Heart left ventricle (tissue), 16 donors: Measurements from ENCODE around the gene MX2. TPM values are rescaled to one million over a fixed set of nuclear protein-coding genes. Genes with fewer than 3 reads are reported as not detected.

Source experiments
- ATAC-seq, 4 donors: fragments of 200-7000 bp; cut with Tn5 transposase; one replicate each; pipeline ENCODE4 v1.9.1; 2020 to 2022; ENCODE audit warnings: moderate library complexity in 4 of 4, mild to moderate bottlenecking in 3 of 4, moderate number of reproducible peaks in 1 of 4
- DNase-seq, 5 donors: peaks; one replicate each; pipeline ENCODE4 v3.0.0-alpha.2; 2020
- H3K27ac ChIP-seq, 12 donors: fragments of 200-600 bp; sonication (generic) in 4 of 12; one replicate each; pipeline versions ENCODE4 v1.5.0 to v1.8.0; 2016 to 2022; ENCODE audit warnings: mild to moderate bottlenecking in 2 of 12
- H3K27me3 ChIP-seq, 9 donors: fragments of 200-600 bp; sonication (generic) in 2 of 9; one replicate each; pipeline versions ENCODE4 v1.5.1 to v1.8.0; 2016 to 2022; ENCODE audit warnings: mild to moderate bottlenecking in 3 of 9
- H3K36me3 ChIP-seq, 9 donors: fragments of 200-600 bp; sonication (generic) in 2 of 9; one replicate each; pipeline versions ENCODE4 v1.5.0 to v1.8.0; 2018 to 2022; ENCODE audit warnings: mild to moderate bottlenecking in 2 of 9
- H3K4me1 ChIP-seq, 12 donors: fragments of 200-600 bp; sonication (generic) in 4 of 12; one replicate each; pipeline versions ENCODE4 v1.5.0 to v1.8.0; 2016 to 2022; ENCODE audit warnings: mild to moderate bottlenecking in 3 of 12
- H3K4me3 ChIP-seq, 12 donors: fragments of 200-600 bp; sonication (generic) in 4 of 12; one replicate each; pipeline versions ENCODE4 v1.5.0 to v1.8.0; 2017 to 2022; ENCODE audit warnings: mild to moderate bottlenecking in 9 of 12, moderate library complexity in 4 of 12
- H3K9me3 ChIP-seq, 12 donors: fragments of 200-600 bp; sonication (generic) in 4 of 12; one replicate each; pipeline versions ENCODE4 v1.5.0 to v1.8.0; 2016 to 2022; ENCODE audit warnings: mild to moderate bottlenecking in 1 of 12
- CTCF ChIP-seq, 12 donors: fragments of 200-600 bp; sonication (generic) in 4 of 12; IDR thresholded peaks; one replicate each; pipeline versions ENCODE4 v1.5.0 to v1.8.0; 2018 to 2022; ENCODE audit warnings: antibody characterized with exemption in 12 of 12, mild to moderate bottlenecking in 5 of 12
- POLR2A ChIP-seq, 2 donors: fragments of 450-650 bp; IDR thresholded peaks; one replicate each; pipeline ENCODE4 v1.6.1; 2017; ENCODE audit warnings: antibody characterized with exemption in 2 of 2, mild to moderate bottlenecking in 2 of 2, moderate library complexity in 2 of 2
- WGBS, 4 donors: extraction: QIAGEN DNeasy Blood & Tissue Kit in 2 of 4; methylation state at CpG; one replicate each; pipeline versions ENCODE4 v1.1.5 to v1.1.7; 2013 to 2018; 5-methylcytosine and 5-hydroxymethylcytosine counted together
- intact Hi-C, 10 donors: fragments of 100-400 bp; cut with DNase I; formaldehyde crosslinking; loops; one replicate each; pipeline versions ENCODE4 v1.11.1 to v1.14.2; 2022
- polyA plus RNA-seq, 2 donors: library from polyadenylated mRNA; stranded (reverse); fragments of 200-250 nt; gene quantifications; one replicate each; pipeline ENCODE4 v1.2.3, GENCODE V29; 2013
- total RNA-seq, 9 donors: library from RNA; depleted of rRNA in 2 of 9; stranded (reverse); fragments of >200 nt in 2 of 9; fragmentation: NEBNext Ultra II Directional in 3 of 9; extraction: Animal tissue kit (Norgen Biotek cat#: 25700) in 3 of 9; gene quantifications; one replicate each; pipeline versions ENCODE4 v1.1.0 to v1.2.4, GENCODE V29; 2016 to 2023
- donor health status: ischemic (EF 13 %, LVEDD 7.1; RV severe dilation, severe dysfunction).
- donor health status: healthy with polysubstance abuse.
- donor health status: DM: no; HTN: yes; CAD: no.
- donor health status: DM: no; HTN: no; CAD: no.
- donor health status: ischemic (EF 25% LVEDD 6.9; RV normal size, moderate dysfunction).
- donor health status: ischemic (EF 25% LVEDD 5.7; RV mildly dilated, moderate dysfunction).
- donor health status: healthy.
- donor health status: DM: yes; HTN: yes; CAD: no.
- donor health status: ischemic (EF 35%, LVEDD 5.7; RV mildly dilated, moderate dysfunction).
- donor health status: nonischemic (EF 11% LVEDD 7.7; RV severe dilation, severe dysfunction).
- donor health status: DM: yes; HTN: yes; CAD: no.
- donor health status: PGD.
- donor health status: ischemic (EF 29% LVEDD 5.4; RV normal size, mild dysfunction).
- donor health status: nonischemic (EF 23%, LVEDD 6.1; RV moderate dilation, normal function).

The MX2 gene
- total and polyA plus RNA-seq, 11 donors = 3.2 to 23.3 (median 5.7) TPM

- no peak for ATAC-seq
- no peak overlapping the region for H3K27ac ChIP-seq
- intact Hi-C loops = no loop called here
- H3K27me3 ChIP-seq = no peaks in the 10 kb centered on the region
- WGBS, 4 donors = 82 to 95% (median 89%) methylated on average over 8 of the region's 8 CpGs
- DNase-seq = peak in 2 of 5 donors; percentile 19 to 44
- no peaks in the 10 kb centered on the region for H3K9me3 ChIP-seq
- H3K4me1 ChIP-seq = no peaks in the 10 kb centered on the region
- H3K4me3 ChIP-seq = no peak overlapping the region
- no peak for TF ChIP-seq POLR2A (IDR thresholded peaks at IDR 0.05)
- no peak for TF ChIP-seq CTCF (IDR thresholded peaks at IDR 0.05)
- H3K36me3 ChIP-seq = peaks cover 0 to 86% (median 51%) of the 10 kb centered on the region in 9 donors
These were observed 17.0 kb downstream of the MX2 start for GRCh38 chr21:41378849-41379248.

- Histone ChIP-seq H3K4me1 (no peaks in the 10 kb centered on the region), H3K9me3 (no peaks in the 10 kb centered on the region), H3K27ac (no peak overlapping the region), H3K27me3 (no peaks in the 10 kb centered on the region), H3K36me3 (peaks cover 0 to 85% (median 54%) of the 10 kb centered on the region in 9 donors), H3K4me3 (no peak overlapping the region)
- 92 to 98% (median 94%) methylated on average over 10 to 12 of the region's 12 CpGs for WGBS, 4 donors
- ATAC-seq (no peak), DNase-seq (no peak)
- intact Hi-C loops = no loop called here
- TF ChIP-seq CTCF (IDR thresholded peaks at IDR 0.05) (no peak), POLR2A (IDR thresholded peaks at IDR 0.05) (no peak)
These were observed 18.1 kb downstream of the MX2 start for GRCh38 chr21:41379901-41380300.

- H3K4me1 ChIP-seq = no peaks in the 10 kb centered on the region
- peaks cover 0 to 96% (median 61%) of the 10 kb centered on the region in 9 donors for H3K36me3 ChIP-seq
- no peak for DNase-seq
- no peaks in the 10 kb centered on the region for H3K9me3 ChIP-seq
- H3K27me3 ChIP-seq = no peaks in the 10 kb centered on the region
- intact Hi-C loops = no loop called here
- no peak for ATAC-seq
- H3K4me3 ChIP-seq = no peak overlapping the region
- TF ChIP-seq CTCF (IDR thresholded peaks at IDR 0.05) = no peak
- TF ChIP-seq POLR2A (IDR thresholded peaks at IDR 0.05) = no peak
- no peak overlapping the region for H3K27ac ChIP-seq
These were observed 19.9 kb downstream of the MX2 start for GRCh38 chr21:41381731-41382130.

GRCh38 chr21:41387042-41387819, 25.4 kb downstream of the MX2 start:
- Histone ChIP-seq H3K4me3 (no peak overlapping the region), H3K27ac (peak overlapping the region in 2 of 12 donors; percentile 9 to 24), H3K27me3 (no peaks in the 10 kb centered on the region), H3K4me1 (no peaks in the 10 kb centered on the region), H3K36me3 (peaks cover 2 to 95% (median 54%) of the 10 kb centered on the region in 9 donors), H3K9me3 (no peaks in the 10 kb centered on the region)
- intact Hi-C loops = no loop called here
- no peak for TF ChIP-seq POLR2A (IDR thresholded peaks at IDR 0.05)
- TF ChIP-seq CTCF (IDR thresholded peaks at IDR 0.05) = no peak
- DNase-seq = peak in 1 of 5 donors; percentile 4
- ATAC-seq = no peak
- 85 to 90% (median 86%) methylated on average over 14 of the region's 14 CpGs for WGBS, 4 donors
